ENCODE measurements around the gene TNFSF10. TPM values are rescaled to one million over a fixed set of nuclear protein-coding genes. Genes with fewer than 3 reads are reported as not detected.

The TNFSF10 gene
- polyA plus RNA-seq, 5 donors: 39.0 to 52.7 (median 42.3) TPM

- DNase-seq: no peak
These were observed 61.6 kb downstream of the TNFSF10 start for GRCh38 chr3:172461530-172462138.

DNA sequence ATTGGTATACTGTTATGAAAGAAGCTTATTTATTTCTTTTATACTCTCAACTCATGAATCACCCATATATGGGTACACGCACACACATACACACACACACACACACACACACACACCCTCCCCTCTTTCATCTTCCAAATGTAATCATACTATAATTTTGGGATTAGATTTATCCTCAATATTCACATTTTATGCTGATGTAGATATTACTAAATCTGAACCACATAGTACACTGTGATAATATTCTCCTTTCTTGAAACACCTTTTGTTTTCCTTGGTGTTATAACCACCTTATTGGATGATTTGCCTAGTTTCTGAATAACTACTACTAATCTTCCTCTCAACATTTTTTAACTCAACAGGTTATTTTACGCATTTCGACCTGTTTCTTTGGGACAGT, 66.8 kb downstream of the TNFSF10 start:
- no peak for DNase-seq

Other genes with a start within 250 kb of the TNFSF10 start
- not detected for gene GHSR, start 75.0 kb downstream of the TNFSF10 start, polyA plus RNA-seq (ENCODE audit: insufficient read depth in 1 of 5, insufficient read length in 5 of 5, low replicate concordance in 1 of 5)
- 1 to 10 TPM; 2.7 to 3.7 (median 3.2) TPM for gene NCEH1, start 187.6 kb upstream of the TNFSF10 start, polyA plus RNA-seq (ENCODE audit: insufficient read depth in 1 of 5, insufficient read length in 5 of 5, low replicate concordance in 1 of 5)
- gene ECT2, start 227.3 kb upstream of the TNFSF10 start, polyA plus RNA-seq (ENCODE audit: insufficient read depth in 1 of 5, insufficient read length in 5 of 5, low replicate concordance in 1 of 5): 10 to 100 TPM; 20.0 to 61.2 (median 33.8) TPM